GM19099 (cell line): ENCODE measurements around the gene SLC4A7.

Source experiments
- POLR2A ChIP-seq: IDR thresholded peaks from 3 replicates; pipeline ENCODE4 v1.6.1; 2011; ENCODE audit warnings: low read depth; ENCODE audit not compliant: insufficient read length; ENCODE audit errors: extremely low read depth

SLC4A7 gene

GRCh38 chr3:27392950-27393679, 91.1 kb downstream of the SLC4A7 start:
- no peak for TF ChIP-seq POLR2A

- no peak for TF ChIP-seq POLR2A
These were observed 92.4 kb downstream of the SLC4A7 start for GRCh38 chr3:27391796-27392195.

GRCh38 chr3:27387625-27388024, 96.6 kb downstream of the SLC4A7 start:
- TF ChIP-seq POLR2A, result no peak

- no peak for TF ChIP-seq POLR2A
These were observed 98.7 kb downstream of the SLC4A7 start for GRCh38 chr3:27385504-27385903.

- no peak for TF ChIP-seq POLR2A
These were observed 100.0 kb downstream of the SLC4A7 start for GRCh38 chr3:27384191-27384590.

- no peak for TF ChIP-seq POLR2A
These were observed 103.5 kb downstream of the SLC4A7 start for GRCh38 chr3:27380433-27381357.

- TF ChIP-seq POLR2A, result no peak
These were observed 105.9 kb downstream of the SLC4A7 start for GRCh38 chr3:27378331-27378730.

GRCh38 chr3:27376109-27376772, 107.9 kb downstream of the SLC4A7 start:
- no peak for TF ChIP-seq POLR2A

GRCh38 chr3:27368831-27369607, 115.2 kb downstream of the SLC4A7 start, which contains the start of gene NEK10:
Gene NEK10 (minus strand): TSS chr3:27369383. CDS start chr3:27352882, 16,501 bp downstream.
- no peak for TF ChIP-seq POLR2A

- TF ChIP-seq POLR2A, result no peak
These were observed 118.1 kb downstream of the SLC4A7 start for GRCh38 chr3:27366062-27366591.

- no peak for TF ChIP-seq POLR2A
These were observed 123.8 kb downstream of the SLC4A7 start for GRCh38 chr3:27360113-27361078.

- TF ChIP-seq POLR2A, result no peak
These were observed 125.8 kb downstream of the SLC4A7 start for GRCh38 chr3:27358372-27358771.

- no peak for TF ChIP-seq POLR2A
These were observed 126.4 kb downstream of the SLC4A7 start for GRCh38 chr3:27357665-27358258.
